Ascending aorta (tissue), 2 donors: Measurements from ENCODE around the gene AKAP13. TPM values are rescaled to one million over a fixed set of nuclear protein-coding genes. Genes with fewer than 3 reads are reported as not detected.

Source experiments
- DNase-seq, 2 donors: peaks; one replicate each; pipeline ENCODE4 v3.0.0-alpha.2; 2019; ENCODE audit warnings: low spot score in 2 of 2
- H3K27ac ChIP-seq, 2 donors: fragments of 200-600 bp; sonication (generic); one replicate each; pipeline ENCODE4 v1.5.1; 2016 to 2017; ENCODE audit warnings: mild to moderate bottlenecking in 1 of 2
- H3K27me3 ChIP-seq: fragments of 200-600 bp; sonication (generic); one replicate; pipeline ENCODE4 v1.5.1; 2017
- H3K36me3 ChIP-seq, 2 donors: fragments of 200-600 bp; sonication (generic); one replicate each; pipeline ENCODE4 v1.5.1; 2016
- H3K4me1 ChIP-seq, 2 donors: fragments of 200-600 bp; sonication (generic); one replicate each; pipeline ENCODE4 v1.5.1; 2016 to 2017; ENCODE audit warnings: mild to moderate bottlenecking in 1 of 2
- H3K4me3 ChIP-seq, 2 donors: fragments of 200-600 bp; sonication (generic); one replicate each; pipeline ENCODE4 v1.5.1; 2016 to 2017; ENCODE audit warnings: mild to moderate bottlenecking in 1 of 2
- H3K9me3 ChIP-seq, 2 donors: fragments of 200-600 bp; sonication (generic); one replicate each; pipeline ENCODE4 v1.5.1; 2016
- CTCF ChIP-seq, 3 experiments: fragments of 200-600 bp in 2 of 3; fragments of 450-650 bp in 1 of 3; sonication (generic) in 2 of 3; IDR thresholded peaks; one replicate each; pipeline ENCODE4 v1.5.1; 2016 to 2019; ENCODE audit warnings: antibody characterized with exemption in 3 of 3, mild to moderate bottlenecking in 1 of 3, moderate library complexity in 1 of 3
- intact Hi-C: fragments of 100-400 bp; cut with DNase I; formaldehyde crosslinking; loops from one replicate; pipeline ENCODE4 v1.15.1; 2023
- total RNA-seq: library from RNA; depleted of rRNA; stranded (reverse); fragments of >200 nt; gene quantifications from one replicate; pipeline ENCODE4 v1.1.0, GENCODE V29; 2016

AKAP13 gene
- total RNA-seq, 1 donor from 2014 or later, result 74.3 TPM

GRCh38 chr15:85750319-85751290 is 370.2 kb downstream of the AKAP13 start:
- peaks cover 6 to 27% of the 10 kb centered on the region in 2 donors for H3K4me1 ChIP-seq
- no peaks in the 10 kb centered on the region for H3K9me3 ChIP-seq
- peak in 1 of 2 donors; percentile 79 for DNase-seq
- H3K36me3 ChIP-seq, result peaks cover 31 to 36% of the 10 kb centered on the region in 2 donors
- H3K27ac ChIP-seq, result peak overlapping the region; percentile 67 to 81
- H3K27me3 ChIP-seq, result no peaks in the 10 kb centered on the region
- TF ChIP-seq CTCF (IDR thresholded peaks at IDR 0.05), result peak in 2 of 3 experiments; percentile 11 to 12
- intact Hi-C loops, result no loop called here
- peak overlapping the region; percentile 19 to 51 for H3K4me3 ChIP-seq

GRCh38 chr15:85751291-85752123 is 371.1 kb downstream of the AKAP13 start:
- no peak for TF ChIP-seq CTCF (IDR thresholded peaks at IDR 0.05)
- peak in 1 of 2 donors; percentile 56 for DNase-seq
- Histone ChIP-seq H3K36me3 (peaks cover 22 to 27% of the 10 kb centered on the region in 2 donors), H3K4me3 (no peak overlapping the region), H3K4me1 (peaks cover 6 to 27% of the 10 kb centered on the region in 2 donors), H3K27ac (peak overlapping the region; percentile 67 to 81), H3K27me3 (no peaks in the 10 kb centered on the region), H3K9me3 (no peaks in the 10 kb centered on the region)
- intact Hi-C loops, result no loop called here

GRCh38 chr15:85752124-85752475 is 371.7 kb downstream of the AKAP13 start:
- H3K4me1 ChIP-seq, result peaks cover 6 to 27% of the 10 kb centered on the region in 2 donors
- peak in 1 of 2 donors; percentile 58 for DNase-seq
- no peak for TF ChIP-seq CTCF (IDR thresholded peaks at IDR 0.05)
- intact Hi-C loops, result no loop called here
- peaks cover 16 to 21% of the 10 kb centered on the region in 2 donors for H3K36me3 ChIP-seq
- H3K27ac ChIP-seq, result no peak overlapping the region
- H3K9me3 ChIP-seq, result no peaks in the 10 kb centered on the region
- no peaks in the 10 kb centered on the region for H3K27me3 ChIP-seq
- no peak overlapping the region for H3K4me3 ChIP-seq

- intact Hi-C loops, result no loop called here
- peak in 1 of 2 donors; percentile 55 for DNase-seq
- H3K4me1 ChIP-seq, result peaks cover 6 to 27% of the 10 kb centered on the region in 2 donors
Measured at GRCh38 chr15:85752491-85752961, 372.1 kb downstream of the AKAP13 start.

More at GRCh38 chr15:85752491-85752961, 372.1 kb downstream of the AKAP13 start:
- Histone ChIP-seq H3K27ac (no peak overlapping the region), H3K4me3 (no peak overlapping the region), H3K27me3 (no peaks in the 10 kb centered on the region), H3K9me3 (no peaks in the 10 kb centered on the region), H3K36me3 (peaks cover 11 to 17% of the 10 kb centered on the region in 2 donors)
- TF ChIP-seq CTCF (IDR thresholded peaks at IDR 0.05), result no peak
